ENCODE results near the gene AFAP1.
"Not testable (repeated sequence)": the region's sequence is repeated elsewhere in the genome, so short reads cannot be mapped to it uniquely, and the experiment has no call there.

The AFAP1 gene

DNA sequence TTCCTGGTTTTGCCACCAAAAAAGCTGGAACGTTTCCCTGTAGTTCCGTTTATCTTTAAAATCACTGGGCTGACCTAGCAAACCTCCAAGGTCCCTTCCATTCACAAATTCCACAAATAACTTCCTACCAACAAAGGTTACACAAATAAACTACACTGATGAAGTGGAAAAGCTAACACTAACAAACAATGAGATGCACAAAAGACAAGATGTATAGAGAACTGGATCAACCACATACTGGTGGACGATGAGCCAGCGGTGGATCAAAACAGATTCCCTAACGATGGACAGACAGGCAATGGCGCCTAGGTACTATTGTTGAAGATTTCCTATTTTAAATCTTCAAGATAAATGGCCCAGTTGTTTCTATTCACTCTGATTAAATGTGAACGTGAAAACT, 15.5 kb downstream of the AFAP1 start:
- in situ Hi-C loops (cut with HindIII; ENCODE audit: low pct_ligation_motif_present, low sequenced_read_pairs): no loop called here
- no peak overlapping the region for H3K4me3 ChIP-seq (ENCODE audit: low read depth, low read length)
- TF ChIP-seq, protein P1, sequence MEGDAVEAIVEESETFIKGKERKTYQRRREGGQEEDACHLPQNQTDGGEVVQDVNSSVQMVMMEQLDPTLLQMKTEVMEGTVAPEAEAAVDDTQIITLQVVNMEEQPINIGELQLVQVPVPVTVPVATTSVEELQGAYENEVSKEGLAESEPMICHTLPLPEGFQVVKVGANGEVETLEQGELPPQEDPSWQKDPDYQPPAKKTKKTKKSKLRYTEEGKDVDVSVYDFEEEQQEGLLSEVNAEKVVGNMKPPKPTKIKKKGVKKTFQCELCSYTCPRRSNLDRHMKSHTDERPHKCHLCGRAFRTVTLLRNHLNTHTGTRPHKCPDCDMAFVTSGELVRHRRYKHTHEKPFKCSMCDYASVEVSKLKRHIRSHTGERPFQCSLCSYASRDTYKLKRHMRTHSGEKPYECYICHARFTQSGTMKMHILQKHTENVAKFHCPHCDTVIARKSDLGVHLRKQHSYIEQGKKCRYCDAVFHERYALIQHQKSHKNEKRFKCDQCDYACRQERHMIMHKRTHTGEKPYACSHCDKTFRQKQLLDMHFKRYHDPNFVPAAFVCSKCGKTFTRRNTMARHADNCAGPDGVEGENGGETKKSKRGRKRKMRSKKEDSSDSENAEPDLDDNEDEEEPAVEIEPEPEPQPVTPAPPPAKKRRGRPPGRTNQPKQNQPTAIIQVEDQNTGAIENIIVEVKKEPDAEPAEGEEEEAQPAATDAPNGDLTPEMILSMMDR (IDR thresholded peaks at IDR 0.05; ENCODE audit: low read depth, low read length, missing control alignments): no peak
- peaks cover 5% of the 10 kb centered on the region for H3K36me3 ChIP-seq (replicated peaks)
- no peaks in the 10 kb centered on the region for H3K27me3 ChIP-seq (replicated peaks)
- no peak for DNase-seq
- no peak overlapping the region for H3K27ac ChIP-seq

DNA sequence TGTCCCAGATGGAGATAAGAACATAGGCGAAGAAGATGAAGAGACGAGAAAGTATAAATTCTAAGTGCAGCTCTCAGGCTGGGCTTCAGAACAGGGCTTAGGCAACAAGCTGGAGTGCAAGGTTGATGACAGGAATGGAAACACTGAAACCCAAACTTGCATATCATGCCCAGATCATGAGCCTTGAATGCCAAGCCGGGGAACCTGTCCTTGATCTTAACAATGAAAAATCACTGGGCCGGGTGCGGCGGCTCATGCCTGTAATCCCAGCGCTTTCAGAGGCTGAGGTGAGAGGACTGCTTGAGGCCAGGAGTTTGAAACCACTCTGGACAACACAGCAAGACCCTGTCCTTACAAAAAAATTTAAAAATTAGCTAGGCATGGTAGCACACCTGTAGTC, 17.2 kb downstream of the AFAP1 start:
- Histone ChIP-seq H3K4me3 (ENCODE audit: low read depth, low read length) (no peak overlapping the region), H3K36me3 (replicated peaks) (peaks cover 6% of the 10 kb centered on the region), H3K27me3 (replicated peaks) (no peaks in the 10 kb centered on the region), H3K27ac (no peak overlapping the region)
- TF ChIP-seq, protein P1 (IDR thresholded peaks at IDR 0.05; ENCODE audit: low read depth, low read length, missing control alignments): no peak
- DNase-seq: no peak
- in situ Hi-C loops (cut with HindIII; ENCODE audit: low pct_ligation_motif_present, low sequenced_read_pairs): no loop called here

GRCh38 chr4:7918981-7919380, 20.7 kb downstream of the AFAP1 start:
- no peak for DNase-seq
- H3K27me3 ChIP-seq (replicated peaks): no peaks in the 10 kb centered on the region
- TF ChIP-seq, protein P1 (IDR thresholded peaks at IDR 0.05; ENCODE audit: low read depth, low read length, missing control alignments): no peak
- in situ Hi-C loops (cut with HindIII; ENCODE audit: low pct_ligation_motif_present, low sequenced_read_pairs): no loop called here
- peaks cover 7% of the 10 kb centered on the region for H3K36me3 ChIP-seq (replicated peaks)
- H3K4me3 ChIP-seq (ENCODE audit: low read depth, low read length): no peak overlapping the region
- H3K27ac ChIP-seq: peak overlapping the region; percentile 48

GRCh38 chr4:7918187-7918586, 21.5 kb downstream of the AFAP1 start:
- in situ Hi-C loops (cut with HindIII; ENCODE audit: low pct_ligation_motif_present, low sequenced_read_pairs); DNase-seq; H3K36me3 ChIP-seq (replicated peaks); H3K4me3 ChIP-seq (ENCODE audit: low read depth, low read length); H3K27ac ChIP-seq; H3K27me3 ChIP-seq (replicated peaks): not testable (repeated sequence)

- H3K27ac ChIP-seq: no peak overlapping the region
- DNase-seq: no peak
- no peaks in the 10 kb centered on the region for H3K27me3 ChIP-seq (replicated peaks)
- peaks cover 7% of the 10 kb centered on the region for H3K36me3 ChIP-seq (replicated peaks)
- TF ChIP-seq, protein P1 (IDR thresholded peaks at IDR 0.05; ENCODE audit: low read depth, low read length, missing control alignments): no peak
- in situ Hi-C loops (cut with HindIII; ENCODE audit: low pct_ligation_motif_present, low sequenced_read_pairs): no loop called here
- H3K4me3 ChIP-seq (ENCODE audit: low read depth, low read length): no peak overlapping the region
These were observed 22.0 kb downstream of the AFAP1 start for GRCh38 chr4:7917669-7918068.

DNA sequence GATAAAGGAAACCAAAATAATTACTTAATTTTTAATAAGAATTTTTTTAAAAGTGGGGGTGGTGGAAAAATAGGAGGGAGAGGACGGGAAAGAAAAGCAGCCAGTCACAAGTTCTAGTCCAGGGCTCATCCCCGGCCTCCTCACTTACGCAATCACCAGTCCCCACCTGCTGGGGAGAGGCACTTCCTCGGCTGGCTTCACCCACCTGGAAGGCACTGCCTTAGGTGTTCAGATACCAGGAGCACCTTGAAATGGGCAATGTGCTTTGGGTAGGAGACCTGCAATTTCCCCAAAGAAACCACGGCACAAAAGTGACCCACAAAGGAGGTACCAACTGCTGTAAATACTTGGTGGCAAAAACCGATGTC, 23.8 kb downstream of the AFAP1 start:
- Histone ChIP-seq H3K27ac (no peak overlapping the region), H3K4me3 (ENCODE audit: low read depth, low read length) (no peak overlapping the region), H3K27me3 (replicated peaks) (no peaks in the 10 kb centered on the region), H3K36me3 (replicated peaks) (peaks cover 7% of the 10 kb centered on the region)
- DNase-seq: no peak
- in situ Hi-C loops (cut with HindIII; ENCODE audit: low pct_ligation_motif_present, low sequenced_read_pairs): no loop called here
- TF ChIP-seq, protein P1 (IDR thresholded peaks at IDR 0.05; ENCODE audit: low read depth, low read length, missing control alignments): no peak

Measured in brain microvascular endothelial cell (primary cell).